ENCODE measurements around the gene RASSF5.
A peak's percentile ranks its signal among the peaks of the same experiment; 100 is the strongest.

RASSF5 gene

GRCh38 chr1:206507284-206508129 lies at the start of gene RASSF5:
Gene RASSF5 (plus strand): TSS chr1:206507531. CDS start chr1:206507603, 72 bp downstream.
- peaks cover 29 to 45% of the 10 kb centered on the region in 2 donors for H3K27me3 ChIP-seq (ENCODE audit: control insufficient read depth in 1 of 2, insufficient read depth in 2 of 2, low read length in 2 of 2)
- no peaks in the 10 kb centered on the region for H3K9me3 ChIP-seq (ENCODE audit: control insufficient read depth in 2 of 2, low read length in 2 of 2)
- peaks cover 16% of the 10 kb centered on the region for H3K4me1 ChIP-seq (ENCODE audit: control insufficient read depth, insufficient read depth, low read length)
- H3K9ac ChIP-seq (ENCODE audit: low read length in 2 of 2), result no peak within 1 kb of the TSS
- no peak within 1 kb of the TSS for H3K27ac ChIP-seq (ENCODE audit: low read length)
- peak within 1 kb of the TSS; percentile 23 to 73 for H3K4me3 ChIP-seq (ENCODE audit: low read length in 2 of 2)
- H3K36me3 ChIP-seq (ENCODE audit: control insufficient read depth in 2 of 2, insufficient read depth in 2 of 2, low read length in 2 of 2), result no peaks in the 10 kb centered on the region

GRCh38 chr1:206459703-206460102 lies 47.6 kb upstream of the RASSF5 start:
- Histone ChIP-seq H3K36me3 (ENCODE audit: control insufficient read depth in 2 of 2, insufficient read depth in 2 of 2, low read length in 2 of 2) (peaks cover 3 to 13% of the 10 kb centered on the region in 2 donors), H3K27me3 (ENCODE audit: control insufficient read depth in 1 of 2, insufficient read depth in 2 of 2, low read length in 2 of 2) (no peaks in the 10 kb centered on the region), H3K4me3 (ENCODE audit: low read length in 2 of 2) (no peak overlapping the region), H3K27ac (ENCODE audit: low read length) (no peak overlapping the region), H3K4me1 (ENCODE audit: control insufficient read depth, insufficient read depth, low read length) (peaks cover 8% of the 10 kb centered on the region), H3K9ac (ENCODE audit: low read length in 2 of 2) (no peak overlapping the region), H3K9me3 (ENCODE audit: control insufficient read depth in 2 of 2, low read length in 2 of 2) (no peaks in the 10 kb centered on the region)

GRCh38 chr1:206460836-206461426 lies 46.4 kb upstream of the RASSF5 start:
- H3K4me3 ChIP-seq (ENCODE audit: low read length in 2 of 2), result no peak overlapping the region
- peaks cover 6% of the 10 kb centered on the region for H3K4me1 ChIP-seq (ENCODE audit: control insufficient read depth, insufficient read depth, low read length)
- H3K36me3 ChIP-seq (ENCODE audit: control insufficient read depth in 2 of 2, insufficient read depth in 2 of 2, low read length in 2 of 2), result peaks cover 0 to 8% of the 10 kb centered on the region in 2 donors
- H3K27me3 ChIP-seq (ENCODE audit: control insufficient read depth in 1 of 2, insufficient read depth in 2 of 2, low read length in 2 of 2), result no peaks in the 10 kb centered on the region
- no peak overlapping the region for H3K27ac ChIP-seq (ENCODE audit: low read length)
- H3K9me3 ChIP-seq (ENCODE audit: control insufficient read depth in 2 of 2, low read length in 2 of 2), result no peaks in the 10 kb centered on the region
- no peak overlapping the region for H3K9ac ChIP-seq (ENCODE audit: low read length in 2 of 2)

- H3K9me3 ChIP-seq (ENCODE audit: control insufficient read depth in 2 of 2, low read length in 2 of 2), result no peaks in the 10 kb centered on the region
- H3K4me3 ChIP-seq (ENCODE audit: low read length in 2 of 2), result no peak overlapping the region
- no peak overlapping the region for H3K27ac ChIP-seq (ENCODE audit: low read length)
- H3K27me3 ChIP-seq (ENCODE audit: control insufficient read depth in 1 of 2, insufficient read depth in 2 of 2, low read length in 2 of 2), result no peaks in the 10 kb centered on the region
- H3K9ac ChIP-seq (ENCODE audit: low read length in 2 of 2), result no peak overlapping the region
- peaks cover 0 to 6% of the 10 kb centered on the region in 2 donors for H3K36me3 ChIP-seq (ENCODE audit: control insufficient read depth in 2 of 2, insufficient read depth in 2 of 2, low read length in 2 of 2)
- H3K4me1 ChIP-seq (ENCODE audit: control insufficient read depth, insufficient read depth, low read length), result peaks cover 6% of the 10 kb centered on the region
Observed at GRCh38 chr1:206461602-206462455, 45.5 kb upstream of the RASSF5 start.

- H3K27me3 ChIP-seq (ENCODE audit: control insufficient read depth in 1 of 2, insufficient read depth in 2 of 2, low read length in 2 of 2), result peaks cover 4 to 5% of the 10 kb centered on the region in 2 donors
- peaks cover 0 to 5% of the 10 kb centered on the region in 2 donors for H3K36me3 ChIP-seq (ENCODE audit: control insufficient read depth in 2 of 2, insufficient read depth in 2 of 2, low read length in 2 of 2)
- no peaks in the 10 kb centered on the region for H3K4me1 ChIP-seq (ENCODE audit: control insufficient read depth, insufficient read depth, low read length)
- no peak overlapping the region for H3K27ac ChIP-seq (ENCODE audit: low read length)
- H3K4me3 ChIP-seq (ENCODE audit: low read length in 2 of 2), result no peak overlapping the region
- H3K9ac ChIP-seq (ENCODE audit: low read length in 2 of 2), result no peak overlapping the region
- H3K9me3 ChIP-seq (ENCODE audit: control insufficient read depth in 2 of 2, low read length in 2 of 2), result no peaks in the 10 kb centered on the region
Observed at GRCh38 chr1:206463137-206463536, 44.2 kb upstream of the RASSF5 start.

- Histone ChIP-seq H3K4me1 (ENCODE audit: control insufficient read depth, insufficient read depth, low read length) (no peaks in the 10 kb centered on the region), H3K36me3 (ENCODE audit: control insufficient read depth in 2 of 2, insufficient read depth in 2 of 2, low read length in 2 of 2) (peaks cover 0 to 5% of the 10 kb centered on the region in 2 donors), H3K4me3 (ENCODE audit: low read length in 2 of 2) (no peak overlapping the region), H3K27ac (ENCODE audit: low read length) (no peak overlapping the region), H3K9ac (ENCODE audit: low read length in 2 of 2) (no peak overlapping the region), H3K9me3 (ENCODE audit: control insufficient read depth in 2 of 2, low read length in 2 of 2) (no peaks in the 10 kb centered on the region), H3K27me3 (ENCODE audit: control insufficient read depth in 1 of 2, insufficient read depth in 2 of 2, low read length in 2 of 2) (peaks cover 7 to 9% of the 10 kb centered on the region in 2 donors)
Observed at GRCh38 chr1:206463911-206464310, 43.4 kb upstream of the RASSF5 start.

- H3K9me3 ChIP-seq (ENCODE audit: control insufficient read depth in 2 of 2, low read length in 2 of 2), result no peaks in the 10 kb centered on the region
- no peak overlapping the region for H3K27ac ChIP-seq (ENCODE audit: low read length)
- no peak overlapping the region for H3K9ac ChIP-seq (ENCODE audit: low read length in 2 of 2)
- H3K4me1 ChIP-seq (ENCODE audit: control insufficient read depth, insufficient read depth, low read length), result no peaks in the 10 kb centered on the region
- H3K27me3 ChIP-seq (ENCODE audit: control insufficient read depth in 1 of 2, insufficient read depth in 2 of 2, low read length in 2 of 2), result peaks cover 10 to 13% of the 10 kb centered on the region in 2 donors
- peaks cover 0 to 5% of the 10 kb centered on the region in 2 donors for H3K36me3 ChIP-seq (ENCODE audit: control insufficient read depth in 2 of 2, insufficient read depth in 2 of 2, low read length in 2 of 2)
- H3K4me3 ChIP-seq (ENCODE audit: low read length in 2 of 2), result no peak overlapping the region
Observed at GRCh38 chr1:206464456-206464964, 42.8 kb upstream of the RASSF5 start.

- Histone ChIP-seq H3K27ac (ENCODE audit: low read length) (no peak overlapping the region), H3K27me3 (ENCODE audit: control insufficient read depth in 1 of 2, insufficient read depth in 2 of 2, low read length in 2 of 2) (peaks cover 11 to 13% of the 10 kb centered on the region in 2 donors), H3K9me3 (ENCODE audit: control insufficient read depth in 2 of 2, low read length in 2 of 2) (no peaks in the 10 kb centered on the region), H3K4me3 (ENCODE audit: low read length in 2 of 2) (no peak overlapping the region), H3K4me1 (ENCODE audit: control insufficient read depth, insufficient read depth, low read length) (peaks cover 11% of the 10 kb centered on the region), H3K9ac (ENCODE audit: low read length in 2 of 2) (no peak overlapping the region), H3K36me3 (ENCODE audit: control insufficient read depth in 2 of 2, insufficient read depth in 2 of 2, low read length in 2 of 2) (peaks cover 0 to 2% of the 10 kb centered on the region in 2 donors)
Observed at GRCh38 chr1:206465951-206466350, 41.4 kb upstream of the RASSF5 start.

GRCh38 chr1:206466840-206467649 lies 40.3 kb upstream of the RASSF5 start:
- Histone ChIP-seq H3K9ac (ENCODE audit: low read length in 2 of 2) (no peak overlapping the region), H3K36me3 (ENCODE audit: control insufficient read depth in 2 of 2, insufficient read depth in 2 of 2, low read length in 2 of 2) (no peaks in the 10 kb centered on the region), H3K27me3 (ENCODE audit: control insufficient read depth in 1 of 2, insufficient read depth in 2 of 2, low read length in 2 of 2) (peaks cover 11 to 13% of the 10 kb centered on the region in 2 donors), H3K9me3 (ENCODE audit: control insufficient read depth in 2 of 2, low read length in 2 of 2) (no peaks in the 10 kb centered on the region), H3K4me3 (ENCODE audit: low read length in 2 of 2) (no peak overlapping the region), H3K27ac (ENCODE audit: low read length) (no peak overlapping the region), H3K4me1 (ENCODE audit: control insufficient read depth, insufficient read depth, low read length) (peaks cover 16% of the 10 kb centered on the region)

GRCh38 chr1:206467915-206468314 lies 39.4 kb upstream of the RASSF5 start:
- no peaks in the 10 kb centered on the region for H3K36me3 ChIP-seq (ENCODE audit: control insufficient read depth in 2 of 2, insufficient read depth in 2 of 2, low read length in 2 of 2)
- H3K27ac ChIP-seq (ENCODE audit: low read length), result no peak overlapping the region
- no peak overlapping the region for H3K9ac ChIP-seq (ENCODE audit: low read length in 2 of 2)
- H3K4me1 ChIP-seq (ENCODE audit: control insufficient read depth, insufficient read depth, low read length), result peaks cover 16% of the 10 kb centered on the region
- no peaks in the 10 kb centered on the region for H3K9me3 ChIP-seq (ENCODE audit: control insufficient read depth in 2 of 2, low read length in 2 of 2)
- H3K4me3 ChIP-seq (ENCODE audit: low read length in 2 of 2), result no peak overlapping the region
- peaks cover 11 to 13% of the 10 kb centered on the region in 2 donors for H3K27me3 ChIP-seq (ENCODE audit: control insufficient read depth in 1 of 2, insufficient read depth in 2 of 2, low read length in 2 of 2)

All from stomach smooth muscle (tissue), 2 donors.